Stomach smooth muscle (tissue), 2 donors: ENCODE measurements around the gene STAP2.

Experiments
- H3K27ac ChIP-seq: one replicate; pipeline ENCODE4 v1.7.0; 2013; ENCODE audit warnings: mild to moderate bottlenecking, low read length, inconsistent platforms
- H3K27me3 ChIP-seq, 2 donors: one replicate each; pipeline ENCODE4 v1.7.0; 2013; ENCODE audit warnings: low read length in 2 of 2; ENCODE audit not compliant: insufficient read depth in 2 of 2, control insufficient read depth in 1 of 2
- H3K36me3 ChIP-seq, 2 donors: one replicate each; pipeline ENCODE4 v1.7.0; 2013; ENCODE audit warnings: low read length in 2 of 2; ENCODE audit not compliant: control insufficient read depth in 2 of 2, insufficient read depth in 2 of 2
- H3K4me1 ChIP-seq: one replicate; pipeline ENCODE4 v1.7.0; 2013; ENCODE audit warnings: low read length; ENCODE audit not compliant: control insufficient read depth, insufficient read depth
- H3K4me3 ChIP-seq, 2 donors: one replicate each; pipeline ENCODE4 v1.7.0; 2013; ENCODE audit warnings: low read length in 2 of 2
- H3K9ac ChIP-seq, 2 donors: one replicate each; pipeline ENCODE4 v1.7.0; 2013; ENCODE audit warnings: low read length in 2 of 2, mild to moderate bottlenecking in 1 of 2
- H3K9me3 ChIP-seq, 2 donors: one replicate each; pipeline ENCODE4 v1.7.0; 2013; ENCODE audit warnings: low read length in 2 of 2; ENCODE audit not compliant: control insufficient read depth in 2 of 2
- donor health status: healthy.
- donor health status: Pancreatic carcinoma.

STAP2 gene

GRCh38 chr19:4362101-4362828 is 23.6 kb upstream of the STAP2 start:
- H3K9me3 ChIP-seq, result no peaks in the 10 kb centered on the region
- H3K27ac ChIP-seq, result no peak overlapping the region
- H3K4me1 ChIP-seq, result peaks cover 13% of the 10 kb centered on the region
- H3K9ac ChIP-seq, result no peak overlapping the region
- no peak overlapping the region for H3K4me3 ChIP-seq
- H3K36me3 ChIP-seq, result peaks cover 17 to 35% of the 10 kb centered on the region in 2 donors
- no peaks in the 10 kb centered on the region for H3K27me3 ChIP-seq

- no peaks in the 10 kb centered on the region for H3K27me3 ChIP-seq
- no peak overlapping the region for H3K4me3 ChIP-seq
- H3K4me1 ChIP-seq, result peaks cover 13% of the 10 kb centered on the region
- peaks cover 17 to 35% of the 10 kb centered on the region in 2 donors for H3K36me3 ChIP-seq
- H3K27ac ChIP-seq, result no peak overlapping the region
- H3K9me3 ChIP-seq, result no peaks in the 10 kb centered on the region
- no peak overlapping the region for H3K9ac ChIP-seq
Observed at GRCh38 chr19:4361152-4362046, 22.8 kb upstream of the STAP2 start.

- H3K9me3 ChIP-seq, result no peaks in the 10 kb centered on the region
- no peak overlapping the region for H3K9ac ChIP-seq
- peaks cover 13 to 28% of the 10 kb centered on the region in 2 donors for H3K36me3 ChIP-seq
- H3K4me3 ChIP-seq, result no peak overlapping the region
- H3K4me1 ChIP-seq, result peaks cover 13% of the 10 kb centered on the region
- no peaks in the 10 kb centered on the region for H3K27me3 ChIP-seq
- no peak overlapping the region for H3K27ac ChIP-seq
Observed at GRCh38 chr19:4360641-4361151, 22.1 kb upstream of the STAP2 start.

- Histone ChIP-seq H3K36me3 (peaks cover 7 to 25% of the 10 kb centered on the region in 2 donors), H3K4me1 (peaks cover 13% of the 10 kb centered on the region), H3K27ac (no peak overlapping the region), H3K9ac (no peak overlapping the region), H3K9me3 (no peaks in the 10 kb centered on the region), H3K4me3 (no peak overlapping the region), H3K27me3 (no peaks in the 10 kb centered on the region)
Observed at GRCh38 chr19:4360081-4360569, 21.5 kb upstream of the STAP2 start.

- H3K27me3 ChIP-seq, result no peaks in the 10 kb centered on the region
- H3K4me3 ChIP-seq, result no peak overlapping the region
- H3K9me3 ChIP-seq, result no peaks in the 10 kb centered on the region
- H3K4me1 ChIP-seq, result peaks cover 13% of the 10 kb centered on the region
- no peak overlapping the region for H3K9ac ChIP-seq
- H3K36me3 ChIP-seq, result peaks cover 5 to 22% of the 10 kb centered on the region in 2 donors
- no peak overlapping the region for H3K27ac ChIP-seq
Observed at GRCh38 chr19:4359627-4360000, 21.0 kb upstream of the STAP2 start.

GRCh38 chr19:4358709-4359626 is 20.3 kb upstream of the STAP2 start:
- Histone ChIP-seq H3K9me3 (no peaks in the 10 kb centered on the region), H3K27me3 (no peaks in the 10 kb centered on the region), H3K36me3 (peaks cover 4 to 20% of the 10 kb centered on the region in 2 donors), H3K9ac (no peak overlapping the region), H3K27ac (no peak overlapping the region), H3K4me3 (no peak overlapping the region), H3K4me1 (peaks cover 13% of the 10 kb centered on the region)

GRCh38 chr19:4357921-4358326 is 19.3 kb upstream of the STAP2 start:
- peaks cover 0 to 15% of the 10 kb centered on the region in 2 donors for H3K36me3 ChIP-seq
- H3K27ac ChIP-seq, result no peak overlapping the region
- no peaks in the 10 kb centered on the region for H3K9me3 ChIP-seq
- H3K9ac ChIP-seq, result no peak overlapping the region
- no peaks in the 10 kb centered on the region for H3K27me3 ChIP-seq
- no peak overlapping the region for H3K4me3 ChIP-seq
- H3K4me1 ChIP-seq, result peaks cover 11% of the 10 kb centered on the region

- Histone ChIP-seq H3K27me3 (no peaks in the 10 kb centered on the region), H3K9me3 (no peaks in the 10 kb centered on the region), H3K4me3 (no peak overlapping the region), H3K9ac (no peak overlapping the region), H3K36me3 (peaks cover 0 to 15% of the 10 kb centered on the region in 2 donors), H3K27ac (no peak overlapping the region), H3K4me1 (peaks cover 11% of the 10 kb centered on the region)
Observed at GRCh38 chr19:4357095-4357797, 18.6 kb upstream of the STAP2 start.

GRCh38 chr19:4354897-4355296 is 16.3 kb upstream of the STAP2 start:
- no peaks in the 10 kb centered on the region for H3K9me3 ChIP-seq
- peaks cover 3% of the 10 kb centered on the region for H3K4me1 ChIP-seq
- H3K27ac ChIP-seq, result no peak overlapping the region
- H3K27me3 ChIP-seq, result no peaks in the 10 kb centered on the region
- peaks cover 0 to 11% of the 10 kb centered on the region in 2 donors for H3K36me3 ChIP-seq
- no peak overlapping the region for H3K4me3 ChIP-seq
- H3K9ac ChIP-seq, result no peak overlapping the region
